ENCODE measurements around the gene KCNMA1. TPM values are rescaled to one million over a fixed set of nuclear protein-coding genes. Genes with fewer than 3 reads are reported as not detected.

The KCNMA1 gene
- total RNA-seq, 2 experiments from 2014 or later = 0.55 to 1.5 TPM

DNA sequence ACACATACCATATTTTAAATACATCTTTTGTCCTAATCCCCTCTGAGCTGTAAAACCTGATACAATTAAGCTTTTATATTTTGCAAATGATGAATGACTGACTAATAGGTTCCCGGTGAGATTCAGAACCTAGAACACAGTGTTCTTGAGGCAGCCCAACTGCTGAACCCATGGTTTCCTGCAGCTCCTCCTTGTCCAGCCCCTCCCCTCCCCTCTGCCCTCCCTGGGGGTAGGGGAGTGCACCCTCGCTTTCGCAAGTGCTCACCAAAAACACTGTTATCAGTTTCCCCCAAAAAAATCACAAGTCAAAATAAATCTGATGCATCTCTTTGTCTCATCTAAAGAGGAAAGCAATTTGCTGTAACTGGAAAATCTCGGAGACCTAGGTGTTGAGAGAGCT, 602.8 kb downstream of the KCNMA1 start:
- Mint-ChIP-seq H3K9me3 (ENCODE audit: low read depth) (no peaks in the 10 kb centered on the region), H3K4me1 (no peaks in the 10 kb centered on the region), H3K36me3 (no peaks in the 10 kb centered on the region), H3K27me3 (peaks cover 4% of the 10 kb centered on the region), H3K27ac (no peak overlapping the region), H3K4me3 (no peak overlapping the region)
- ATAC-seq (no peak), DNase-seq (no peak)
- CTCF ChIA-PET = interaction anchor here (1.2 kb wide), 1 partner anchor 12 kb away, joined by 4 read pairs; no protein-coding TSS in a partner anchor

DNA sequence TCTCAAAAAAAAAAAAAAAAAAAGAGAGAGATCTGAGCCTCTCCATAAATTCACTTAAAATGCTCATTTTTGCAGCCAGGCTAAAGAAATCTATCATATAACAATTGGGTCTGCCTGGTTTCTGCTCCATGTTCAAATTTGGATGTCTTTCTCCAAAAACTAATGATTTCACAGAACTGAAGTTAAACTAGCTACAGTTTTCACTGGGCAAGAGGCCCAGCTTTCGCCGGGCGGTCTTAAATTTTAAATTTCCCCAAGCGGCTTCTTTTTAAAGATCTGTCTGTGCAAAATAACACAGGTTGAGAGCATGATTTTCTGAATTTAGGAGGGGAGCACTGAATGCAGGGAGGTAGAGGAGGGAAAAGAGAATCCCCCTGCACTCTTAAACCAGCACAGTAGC, 603.4 kb downstream of the KCNMA1 start:
- H3K4me3 Mint-ChIP-seq = no peak overlapping the region
- no peaks in the 10 kb centered on the region for H3K9me3 Mint-ChIP-seq (ENCODE audit: low read depth)
- peaks cover 4% of the 10 kb centered on the region for H3K27me3 Mint-ChIP-seq
- no peak for DNase-seq
- no peaks in the 10 kb centered on the region for H3K36me3 Mint-ChIP-seq
- ATAC-seq = no peak
- no peak overlapping the region for H3K27ac Mint-ChIP-seq
- CTCF ChIA-PET = interaction anchor here (1.2 kb wide), 1 partner anchor 12 kb away, joined by 4 read pairs; no protein-coding TSS in a partner anchor
- no peaks in the 10 kb centered on the region for H3K4me1 Mint-ChIP-seq

DNA sequence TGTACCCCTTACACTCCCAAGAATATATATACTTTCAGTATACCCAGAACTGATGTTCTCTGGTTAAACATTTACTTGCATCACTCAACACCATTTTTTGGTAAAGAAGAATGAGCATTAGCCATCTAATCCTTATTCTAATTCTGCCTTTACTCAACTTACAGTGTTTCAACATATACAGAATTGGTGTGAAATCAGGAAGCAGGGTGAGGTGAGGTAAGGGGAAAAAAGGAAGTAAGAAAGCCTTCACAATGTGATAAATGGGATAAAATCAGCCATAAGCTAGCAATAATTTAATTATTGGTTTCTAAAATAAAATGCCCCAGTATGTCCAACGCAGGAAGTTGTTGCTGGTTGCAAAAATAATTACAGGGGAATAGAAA, 605.4 kb downstream of the KCNMA1 start:
- no peak overlapping the region for H3K4me3 Mint-ChIP-seq
- no peak for ATAC-seq
- H3K36me3 Mint-ChIP-seq = no peaks in the 10 kb centered on the region
- peaks cover 8% of the 10 kb centered on the region for H3K27me3 Mint-ChIP-seq
- no peak overlapping the region for H3K27ac Mint-ChIP-seq
- DNase-seq = no peak
- H3K4me1 Mint-ChIP-seq = no peaks in the 10 kb centered on the region
- CTCF ChIA-PET = no interaction called here
- H3K9me3 Mint-ChIP-seq (ENCODE audit: low read depth) = no peaks in the 10 kb centered on the region

DNA sequence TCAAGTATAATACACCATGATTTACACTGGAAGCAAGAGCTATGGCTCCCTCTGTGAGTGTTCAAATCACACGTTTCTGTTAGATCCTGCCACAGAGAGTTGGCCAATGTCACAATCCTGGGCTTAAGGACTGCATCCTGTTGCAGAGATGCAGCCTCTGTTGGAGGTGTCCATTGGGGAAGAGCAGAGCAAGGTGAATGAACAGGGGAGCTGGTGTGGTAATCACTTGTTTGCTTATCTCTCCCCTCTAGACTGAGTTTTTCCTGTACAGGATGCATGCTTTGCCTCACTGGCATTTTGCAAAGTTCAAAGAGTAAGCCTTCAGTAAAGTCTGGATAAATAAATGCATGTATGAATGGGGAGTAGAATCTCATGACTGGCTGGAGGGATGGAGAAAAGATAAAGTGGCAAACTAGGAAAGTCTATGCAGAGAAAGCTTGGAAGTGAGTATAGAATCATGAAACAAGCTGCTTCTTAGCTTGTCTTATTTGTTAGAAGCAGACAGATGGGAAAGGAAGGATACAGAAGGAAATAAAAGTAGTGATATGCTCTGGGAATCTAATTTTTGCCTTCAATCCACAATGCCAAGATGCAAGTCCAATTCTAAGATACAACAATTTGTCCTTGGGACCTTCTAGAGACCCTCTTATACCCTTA, 605.9 kb downstream of the KCNMA1 start:
- Mint-ChIP-seq H3K27ac (no peak overlapping the region), H3K36me3 (no peaks in the 10 kb centered on the region), H3K27me3 (peaks cover 8% of the 10 kb centered on the region), H3K4me1 (no peaks in the 10 kb centered on the region), H3K9me3 (ENCODE audit: low read depth) (no peaks in the 10 kb centered on the region), H3K4me3 (no peak overlapping the region)
- no peak for ATAC-seq
- no peak for DNase-seq
- CTCF ChIA-PET = no interaction called here

DNA sequence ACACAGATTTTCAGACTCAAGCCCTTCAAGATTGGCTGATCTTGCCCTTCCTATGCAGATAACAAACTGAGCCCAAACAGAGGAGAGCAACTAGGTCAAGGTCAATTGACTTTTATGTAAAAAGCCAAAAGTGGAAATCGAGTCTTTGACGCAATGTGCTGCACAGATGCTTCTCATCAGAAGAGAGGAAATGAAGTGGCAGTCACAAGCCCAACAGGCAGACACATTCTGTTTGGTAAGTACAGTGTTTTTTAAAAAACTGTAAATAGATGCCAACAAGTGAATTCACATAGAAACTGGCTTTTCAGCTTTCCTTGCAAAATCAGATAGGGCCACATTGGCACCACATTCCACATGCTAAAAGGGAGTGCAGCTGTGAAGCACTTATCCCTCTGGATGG, 606.6 kb downstream of the KCNMA1 start:
- no peak overlapping the region for H3K4me3 Mint-ChIP-seq
- DNase-seq = no peak
- CTCF ChIA-PET = no interaction called here
- no peaks in the 10 kb centered on the region for H3K36me3 Mint-ChIP-seq
- H3K27ac Mint-ChIP-seq = no peak overlapping the region
- H3K9me3 Mint-ChIP-seq (ENCODE audit: low read depth) = no peaks in the 10 kb centered on the region
- H3K27me3 Mint-ChIP-seq = peaks cover 8% of the 10 kb centered on the region
- no peaks in the 10 kb centered on the region for H3K4me1 Mint-ChIP-seq
- ATAC-seq = no peak

DNA sequence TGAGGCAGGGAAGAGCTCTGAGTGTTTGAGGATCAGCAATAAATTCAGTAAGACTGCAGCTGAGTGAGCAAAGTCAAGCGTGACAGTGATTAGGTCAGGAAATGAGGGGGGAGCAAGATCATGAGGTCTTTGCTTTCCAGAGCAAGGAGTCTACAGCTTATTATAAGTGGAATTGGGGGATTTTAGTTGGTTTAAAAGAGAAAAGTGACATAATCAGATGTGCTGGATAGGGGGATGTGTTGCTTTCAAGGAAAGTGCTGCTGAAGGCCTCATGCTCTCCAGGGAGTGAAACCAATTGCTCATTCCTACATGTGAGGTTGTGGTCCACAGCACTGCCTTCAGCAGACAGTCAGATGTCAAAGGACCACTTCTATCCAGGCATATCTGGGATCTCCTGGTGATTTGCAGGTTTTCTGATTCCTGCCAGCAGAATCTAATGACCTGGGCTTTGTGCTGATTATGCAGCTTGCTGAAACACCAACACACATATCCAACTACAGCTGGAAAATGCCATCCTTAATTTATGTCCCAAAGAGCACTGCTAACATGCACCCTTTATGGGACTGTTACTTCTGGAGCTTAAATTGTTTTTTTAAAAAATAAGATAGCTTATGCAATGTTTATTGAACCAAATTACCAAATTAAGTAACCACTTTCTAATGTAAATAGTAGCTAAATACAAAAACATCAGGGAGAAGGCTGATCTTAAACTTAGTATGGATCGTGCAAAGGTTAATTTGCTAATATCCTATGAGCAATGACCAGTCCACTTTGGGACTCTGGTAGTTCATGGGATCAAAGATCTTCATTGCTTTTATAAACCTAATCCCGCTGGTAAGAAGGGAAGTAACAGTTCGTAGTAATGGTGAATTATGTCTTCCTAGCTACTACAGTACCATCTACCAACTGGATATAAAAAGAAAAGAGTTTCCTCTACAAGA, 607.6 kb downstream of the KCNMA1 start:
- Mint-ChIP-seq H3K4me1 (no peaks in the 10 kb centered on the region), H3K4me3 (no peak overlapping the region), H3K36me3 (no peaks in the 10 kb centered on the region), H3K9me3 (ENCODE audit: low read depth) (no peaks in the 10 kb centered on the region), H3K27me3 (peaks cover 8% of the 10 kb centered on the region), H3K27ac (no peak overlapping the region)
- no peak for DNase-seq
- ATAC-seq = no peak
- CTCF ChIA-PET = no interaction called here

DNA sequence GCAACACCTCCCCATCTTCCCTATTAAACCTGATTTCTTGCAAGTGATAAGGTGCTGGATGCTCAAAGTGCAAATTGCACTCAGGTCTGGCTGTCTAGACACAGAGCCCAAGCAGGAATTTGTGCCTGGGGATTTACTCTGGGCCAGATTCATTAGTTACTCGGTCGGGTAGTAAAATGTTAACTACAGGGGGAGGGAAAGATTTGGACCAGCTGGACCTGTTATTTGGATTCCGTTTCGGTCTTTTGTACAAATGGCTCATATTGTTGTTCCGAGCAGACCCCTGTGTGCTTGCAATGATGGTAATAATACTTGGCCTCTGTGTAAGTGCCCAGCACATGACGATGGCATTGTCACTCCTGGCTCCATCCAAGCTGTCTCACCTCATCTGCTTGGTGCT, 609.6 kb downstream of the KCNMA1 start:
- H3K27me3 Mint-ChIP-seq = peaks cover 8% of the 10 kb centered on the region
- ATAC-seq (no peak), DNase-seq (no peak)
- H3K27ac Mint-ChIP-seq = no peak overlapping the region
- no peaks in the 10 kb centered on the region for H3K4me1 Mint-ChIP-seq
- no peaks in the 10 kb centered on the region for H3K36me3 Mint-ChIP-seq
- no peaks in the 10 kb centered on the region for H3K9me3 Mint-ChIP-seq (ENCODE audit: low read depth)
- no peak overlapping the region for H3K4me3 Mint-ChIP-seq
- CTCF ChIA-PET = no interaction called here

DNA sequence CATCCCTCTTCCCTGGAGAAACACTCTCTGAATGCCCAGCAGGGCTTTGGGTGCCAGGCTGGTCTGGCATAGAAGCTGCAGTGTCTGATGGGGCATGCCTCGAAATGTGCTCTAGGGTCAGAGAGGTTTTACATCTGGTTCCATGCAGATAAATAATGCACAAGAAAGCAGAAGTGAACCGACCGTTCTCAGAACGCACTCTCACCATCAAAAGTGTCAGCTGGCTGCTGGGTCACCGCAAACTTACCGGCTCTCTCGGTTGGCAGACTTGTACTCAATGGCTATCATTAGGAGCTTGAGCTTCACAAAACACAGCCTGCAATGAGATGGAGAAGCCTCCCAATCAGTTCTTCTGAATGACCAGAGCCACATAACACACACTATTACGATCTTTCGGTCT, 610.0 kb downstream of the KCNMA1 start:
- Mint-ChIP-seq H3K9me3 (ENCODE audit: low read depth) (no peaks in the 10 kb centered on the region), H3K27ac (no peak overlapping the region), H3K36me3 (no peaks in the 10 kb centered on the region), H3K4me3 (no peak overlapping the region), H3K4me1 (no peaks in the 10 kb centered on the region), H3K27me3 (peaks cover 4% of the 10 kb centered on the region)
- ATAC-seq (no peak), DNase-seq (no peak)
- CTCF ChIA-PET = no interaction called here

- no peak for DNase-seq
- H3K4me3 Mint-ChIP-seq = no peak overlapping the region
- no peaks in the 10 kb centered on the region for H3K9me3 Mint-ChIP-seq (ENCODE audit: low read depth)
- no peaks in the 10 kb centered on the region for H3K4me1 Mint-ChIP-seq
- H3K27me3 Mint-ChIP-seq = peaks cover 4% of the 10 kb centered on the region
- no peaks in the 10 kb centered on the region for H3K36me3 Mint-ChIP-seq
- CTCF ChIA-PET = no interaction called here
- no peak overlapping the region for H3K27ac Mint-ChIP-seq
- no peak for ATAC-seq
Observed at GRCh38 chr10:77027141-77027540, 610.5 kb downstream of the KCNMA1 start.

DNA sequence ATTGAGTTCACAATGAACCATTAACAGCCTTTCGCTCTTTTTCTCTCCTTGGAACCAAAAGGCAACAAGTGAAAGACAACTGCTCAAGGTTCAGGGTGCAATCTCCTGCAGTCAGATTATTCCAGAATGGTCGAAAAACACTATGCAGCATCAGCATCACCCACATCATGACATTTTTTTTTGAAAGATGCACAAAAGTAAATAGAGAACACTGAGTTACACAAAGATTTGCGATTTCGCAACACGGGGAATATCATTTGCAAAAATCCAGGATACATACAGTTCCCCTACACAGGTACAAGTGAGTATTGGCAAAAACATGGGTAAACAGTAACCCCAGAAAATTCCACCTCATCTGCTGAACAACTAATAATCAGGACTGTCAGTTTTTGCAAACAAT, 611.5 kb downstream of the KCNMA1 start:
- no peak for DNase-seq
- Mint-ChIP-seq H3K36me3 (no peaks in the 10 kb centered on the region), H3K4me3 (no peak overlapping the region), H3K4me1 (no peaks in the 10 kb centered on the region), H3K27ac (no peak overlapping the region), H3K9me3 (ENCODE audit: low read depth) (no peaks in the 10 kb centered on the region), H3K27me3 (peaks cover 7% of the 10 kb centered on the region)
- ATAC-seq = no peak
- CTCF ChIA-PET = no interaction called here

DNA sequence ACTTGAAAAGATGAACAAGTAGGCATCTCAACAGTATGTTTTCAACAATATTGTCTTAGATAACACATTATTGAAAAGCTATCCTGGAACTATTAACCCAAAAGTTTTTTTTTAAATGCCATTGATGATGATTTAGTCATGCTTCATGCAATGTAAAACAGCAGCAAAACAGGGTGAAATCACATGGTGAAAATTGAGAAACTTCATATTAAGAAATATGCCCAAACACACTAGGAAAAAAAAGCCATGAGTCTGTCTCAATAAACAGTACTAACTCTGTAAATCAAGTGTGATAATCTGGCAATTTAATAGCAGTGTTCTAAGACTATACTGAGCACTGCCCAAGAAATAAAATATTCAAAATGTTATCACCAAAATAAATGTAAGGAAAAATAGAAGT, 613.1 kb downstream of the KCNMA1 start:
- no peak for DNase-seq
- Mint-ChIP-seq H3K9me3 (ENCODE audit: low read depth) (no peaks in the 10 kb centered on the region), H3K27me3 (peaks cover 7% of the 10 kb centered on the region), H3K4me1 (no peaks in the 10 kb centered on the region), H3K4me3 (no peak overlapping the region), H3K36me3 (no peaks in the 10 kb centered on the region), H3K27ac (no peak overlapping the region)
- CTCF ChIA-PET = no interaction called here
- ATAC-seq = no peak

GRCh38 chr10:77023396-77023795, 614.2 kb downstream of the KCNMA1 start:
- H3K4me1 Mint-ChIP-seq = no peaks in the 10 kb centered on the region
- H3K27ac Mint-ChIP-seq = no peak overlapping the region
- H3K27me3 Mint-ChIP-seq = peaks cover 5% of the 10 kb centered on the region
- H3K36me3 Mint-ChIP-seq = no peaks in the 10 kb centered on the region
- H3K4me3 Mint-ChIP-seq = no peak overlapping the region
- CTCF ChIA-PET = no interaction called here
- ATAC-seq = no peak
- H3K9me3 Mint-ChIP-seq (ENCODE audit: low read depth) = no peaks in the 10 kb centered on the region
- no peak for DNase-seq

DNA sequence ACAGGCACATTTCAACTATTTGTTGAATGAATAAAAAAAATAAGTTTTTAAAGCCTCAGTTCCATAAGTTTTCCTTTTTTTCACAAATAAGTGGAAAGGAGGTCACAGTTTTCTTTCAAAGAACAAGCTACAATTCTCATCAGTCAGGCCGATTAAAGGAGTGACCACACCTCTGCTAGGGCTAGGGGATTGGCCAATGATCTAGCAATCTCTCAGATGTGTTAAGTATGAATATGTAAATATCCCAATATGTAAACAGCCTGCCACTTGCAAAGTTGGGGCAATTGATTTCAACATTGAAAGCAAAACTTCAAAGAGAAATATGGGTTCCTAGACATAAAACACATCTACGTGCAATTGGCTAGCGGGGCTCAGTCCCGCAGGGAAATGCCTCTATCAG, 614.9 kb downstream of the KCNMA1 start:
- CTCF ChIA-PET = interaction anchor here (0.7 kb wide), 1 partner anchor 11 kb away, joined by 4 read pairs; no protein-coding TSS in a partner anchor
- no peaks in the 10 kb centered on the region for H3K4me1 Mint-ChIP-seq
- no peak overlapping the region for H3K4me3 Mint-ChIP-seq
- H3K27ac Mint-ChIP-seq = no peak overlapping the region
- ATAC-seq (no peak), DNase-seq (no peak)
- H3K36me3 Mint-ChIP-seq = no peaks in the 10 kb centered on the region
- H3K27me3 Mint-ChIP-seq = peaks cover 3% of the 10 kb centered on the region
- H3K9me3 Mint-ChIP-seq (ENCODE audit: low read depth) = no peaks in the 10 kb centered on the region

DNA sequence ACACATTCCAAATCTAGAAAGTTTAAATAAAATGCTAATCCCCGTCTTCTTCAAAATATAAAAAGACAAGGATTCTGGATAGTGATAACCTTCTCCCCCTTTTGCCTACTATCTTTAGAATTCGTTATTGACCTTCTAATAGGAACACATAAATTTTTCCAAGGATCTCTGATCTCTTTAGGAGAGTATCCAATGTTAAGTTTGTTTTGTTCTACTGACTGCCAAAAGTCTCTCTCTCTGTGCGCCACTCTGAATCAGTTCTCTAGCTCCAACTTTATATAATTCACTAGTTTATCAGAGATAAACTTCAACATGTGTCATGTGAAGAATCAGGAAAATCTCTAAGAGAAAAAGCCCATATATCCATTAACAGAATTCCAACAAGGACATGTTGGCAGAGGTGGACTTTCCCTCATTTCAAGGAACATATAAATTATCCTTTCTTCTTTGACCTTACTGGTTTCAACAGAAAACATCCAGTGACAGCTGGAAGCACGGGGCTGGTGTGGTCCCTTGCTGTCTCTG, 615.6 kb downstream of the KCNMA1 start:
- no peak for DNase-seq
- CTCF ChIA-PET = interaction anchor here (0.7 kb wide), 1 partner anchor 12 kb away, joined by 4 read pairs; no protein-coding TSS in a partner anchor
- Mint-ChIP-seq H3K4me1 (no peaks in the 10 kb centered on the region), H3K9me3 (ENCODE audit: low read depth) (no peaks in the 10 kb centered on the region), H3K4me3 (no peak overlapping the region), H3K27me3 (peaks cover 3% of the 10 kb centered on the region), H3K36me3 (no peaks in the 10 kb centered on the region), H3K27ac (no peak overlapping the region)
- no peak for ATAC-seq
